ENCODE results near the gene KIF15.

DNA sequence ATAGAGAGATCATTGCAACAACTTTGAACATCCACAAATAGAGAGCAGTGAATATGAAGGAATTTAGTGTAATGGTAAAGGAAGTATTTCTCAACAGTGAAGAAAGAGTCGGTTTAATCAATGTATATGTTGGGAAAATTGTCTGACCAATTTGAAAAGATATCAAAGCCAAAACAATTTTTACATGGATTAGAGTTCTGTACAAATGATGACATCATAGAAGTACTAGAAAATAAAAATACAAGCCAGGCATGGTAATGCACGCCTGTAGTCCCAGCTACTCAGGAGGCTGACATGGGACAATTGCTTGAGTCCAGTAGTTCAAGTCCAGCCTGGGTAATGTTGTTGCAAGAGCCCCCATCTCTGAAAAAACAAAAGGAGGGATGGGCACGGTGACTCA lies 74.1 kb downstream of the KIF15 start:
- no peak for TF ChIP-seq SRF (IDR thresholded peaks at IDR 0.05; ENCODE audit: low read depth)
- TF ChIP-seq, protein P1, sequence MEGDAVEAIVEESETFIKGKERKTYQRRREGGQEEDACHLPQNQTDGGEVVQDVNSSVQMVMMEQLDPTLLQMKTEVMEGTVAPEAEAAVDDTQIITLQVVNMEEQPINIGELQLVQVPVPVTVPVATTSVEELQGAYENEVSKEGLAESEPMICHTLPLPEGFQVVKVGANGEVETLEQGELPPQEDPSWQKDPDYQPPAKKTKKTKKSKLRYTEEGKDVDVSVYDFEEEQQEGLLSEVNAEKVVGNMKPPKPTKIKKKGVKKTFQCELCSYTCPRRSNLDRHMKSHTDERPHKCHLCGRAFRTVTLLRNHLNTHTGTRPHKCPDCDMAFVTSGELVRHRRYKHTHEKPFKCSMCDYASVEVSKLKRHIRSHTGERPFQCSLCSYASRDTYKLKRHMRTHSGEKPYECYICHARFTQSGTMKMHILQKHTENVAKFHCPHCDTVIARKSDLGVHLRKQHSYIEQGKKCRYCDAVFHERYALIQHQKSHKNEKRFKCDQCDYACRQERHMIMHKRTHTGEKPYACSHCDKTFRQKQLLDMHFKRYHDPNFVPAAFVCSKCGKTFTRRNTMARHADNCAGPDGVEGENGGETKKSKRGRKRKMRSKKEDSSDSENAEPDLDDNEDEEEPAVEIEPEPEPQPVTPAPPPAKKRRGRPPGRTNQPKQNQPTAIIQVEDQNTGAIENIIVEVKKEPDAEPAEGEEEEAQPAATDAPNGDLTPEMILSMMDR (IDR thresholded peaks at IDR 0.05 in 2 of 3, conservative IDR thresholded peaks at IDR 0.05 in 1 of 3; ENCODE audit: borderline replicate concordance in 1 of 3, insufficient read depth in 1 of 3, low read depth in 2 of 3, low read length in 2 of 3) = no peak
